GM13976 (cell line): ENCODE measurements around the gene SERGEF.

ENCODE experiments used
- DNase-seq: peaks from one replicate; pipeline ENCODE4 v3.0.0; 2012; ENCODE audit warnings: low spot score
- CTCF ChIP-seq: IDR thresholded peaks from 2 replicates; pipeline ENCODE4 v1.5.1; 2012; ENCODE audit warnings: borderline replicate concordance, mild to moderate bottlenecking; ENCODE audit not compliant: insufficient read depth; ENCODE audit errors: extremely low read depth, missing control alignments, control extremely low read depth
- in situ Hi-C: fragments of 300-500 bp; cut with MboI; formaldehyde crosslinking; loops from one replicate; pipeline ENCODE4 v1.12.0; 2022; ENCODE audit warnings: low sequenced_read_pairs, mixed read lengths, inconsistent platforms; ENCODE audit not compliant: unreplicated experiment

Gene SERGEF

GRCh38 chr11:17948296-17948695, 64.6 kb downstream of the SERGEF start:
- no peak for TF ChIP-seq CTCF
- no peak for DNase-seq
- in situ Hi-C loops: no loop called here

- no peak for DNase-seq
- no peak for TF ChIP-seq CTCF
- in situ Hi-C loops: no loop called here
These were observed 73.3 kb downstream of the SERGEF start for GRCh38 chr11:17939542-17939941.

- in situ Hi-C loops: no loop called here
- no peak for TF ChIP-seq CTCF
- DNase-seq: no peak
These were observed 76.1 kb downstream of the SERGEF start for GRCh38 chr11:17936790-17937189.

- no peak for TF ChIP-seq CTCF
These were observed 78.7 kb downstream of the SERGEF start for GRCh38 chr11:17934194-17934593.

GRCh38 chr11:17933708-17934107, 79.1 kb downstream of the SERGEF start:
- DNase-seq: no peak
- in situ Hi-C loops: no loop called here
- no peak for TF ChIP-seq CTCF

More at GRCh38 chr11:17934194-17934593, 78.7 kb downstream of the SERGEF start:
- in situ Hi-C loops: no loop called here
- no peak for DNase-seq

GRCh38 chr11:17932472-17932871, 80.4 kb downstream of the SERGEF start:
- DNase-seq: no peak
- in situ Hi-C loops: no loop called here
- no peak for TF ChIP-seq CTCF

GRCh38 chr11:17931595-17931994, 81.3 kb downstream of the SERGEF start:
- no peak for TF ChIP-seq CTCF
- DNase-seq: no peak
- in situ Hi-C loops: no loop called here
